GM12878 (cell line): ENCODE measurements around the gene EPHA4. TPM values are rescaled to one million over a fixed set of nuclear protein-coding genes. Genes with fewer than 3 reads are reported as not detected.

Source experiments
- ATAC-seq: fragments of 200-7000 bp; cut with Tn5 transposase; 3 replicates; pipeline ENCODE4 v1.9.1; 2020; ENCODE audit warnings: mild to moderate bottlenecking, moderate library complexity
- BruUV-seq: library from RNA; stranded (reverse); fragments of 400-500 nt; replicated peaks from 2 replicates; lab custom pipeline; 2021; lab: Mats Ljungman, UMichigan
- CTCF ChIA-PET: fragments of 300-600 bp; sonication (Branson Sonifier 250); formaldehyde crosslinking; extraction: SDS; loops from one replicate; lab custom pipeline; 2021; ENCODE audit warnings: inconsistent platforms; lab: Yijun Ruan, JAX
- POLR2A ChIA-PET: fragments of 350-600 bp; formaldehyde crosslinking; extraction: SDS; loops from one replicate; lab custom pipeline; 2021; ENCODE audit warnings: inconsistent platforms; lab: Charles Lee
- RAD21 ChIA-PET: fragments of 300-600 bp; sonication (Branson Sonifier 250); formaldehyde crosslinking; loops from one replicate; lab custom pipeline; 2023; ENCODE audit warnings: antibody characterized with exemption; ENCODE audit not compliant: unreplicated experiment; lab: Charles Lee
- SMC1A ChIA-PET: fragments of 300-600 bp; sonication (Branson Sonifier 250); formaldehyde crosslinking; loops from one replicate; lab custom pipeline; 2023; ENCODE audit not compliant: unreplicated experiment, uncharacterized antibody; lab: Charles Lee
- DNase-seq: peaks from one replicate; pipeline ENCODE4 v3.0.0-alpha.2; 2011; ENCODE audit warnings: low read depth, low spot score
- FAIRE-seq: peaks from 3 replicates; lab custom pipeline; 2011; peaks lifted over from hg19 to GRCh38; lab: Jason Lieb, UNC
- H2AFZ ChIP-seq: 2 replicates; pipeline ENCODE4 v1.6.0; 2011; ENCODE audit warnings: low read depth, low read length, control low read depth; ENCODE audit not compliant: control insufficient read depth
- H3K27ac ChIP-seq: 2 replicates; pipeline ENCODE4 v1.5.1; 2011; ENCODE audit warnings: control low read depth; ENCODE audit not compliant: control insufficient read depth, insufficient read depth
- H3K27me3 ChIP-seq, 2 experiments: replicated peaks in 1 of 2; 2 replicates each; pipeline versions ENCODE4 v1.6.0 to v1.6.1; 2011; ENCODE audit warnings: low read length in 1 of 2; ENCODE audit not compliant: control insufficient read depth in 2 of 2, insufficient read depth in 2 of 2
- H3K36me3 ChIP-seq, 2 experiments: 2 replicates each; pipeline ENCODE4 v1.5.1; 2011; ENCODE audit warnings: low read length in 1 of 2; ENCODE audit not compliant: control insufficient read depth in 2 of 2, insufficient read depth in 2 of 2
- H3K4me1 ChIP-seq: 2 replicates; pipeline ENCODE4 v1.6.1; 2011; ENCODE audit warnings: mild to moderate bottlenecking, low read length, moderate library complexity, mixed read lengths; ENCODE audit not compliant: control insufficient read depth, insufficient read depth
- H3K4me2 ChIP-seq: 2 replicates; pipeline ENCODE4 v1.6.0; 2011; ENCODE audit warnings: control low read depth; ENCODE audit not compliant: control insufficient read depth, insufficient read depth
- H3K4me3 ChIP-seq: fragments of 200-600 bp; sonication (generic); 2 replicates; pipeline ENCODE4 v1.5.1; 2016
- H3K79me2 ChIP-seq: 2 replicates; pipeline ENCODE4 v1.6.0; 2011; ENCODE audit warnings: low read length; ENCODE audit not compliant: control insufficient read depth, insufficient read depth
- H3K9ac ChIP-seq: 2 replicates; pipeline ENCODE4 v1.8.0; 2011; ENCODE audit warnings: low read length, control low read depth, mixed read lengths; ENCODE audit not compliant: control insufficient read depth, insufficient read depth
- H3K9me3 ChIP-seq: replicated peaks from 3 replicates; pipeline ENCODE4 v1.5.1; 2011; ENCODE audit warnings: mild to moderate bottlenecking, low read length; ENCODE audit not compliant: control insufficient read depth, insufficient read depth
- H4K20me1 ChIP-seq: 2 replicates; pipeline ENCODE4 v1.6.0; 2011; ENCODE audit not compliant: control insufficient read depth, insufficient read depth
- CBX3 ChIP-seq: fragments of 200-600 bp; sonication (generic); IDR thresholded peaks from 2 replicates; pipeline ENCODE4 v1.6.1; 2016; ENCODE audit warnings: low read depth, borderline replicate concordance
- CREB1 ChIP-seq: IDR thresholded peaks from 2 replicates; pipeline ENCODE4 v1.6.1; 2012; ENCODE audit warnings: low read depth, mild to moderate bottlenecking, inconsistent platforms
- ELK1 ChIP-seq: IDR thresholded peaks from 2 replicates; pipeline ENCODE4 v1.6.1; 2012; ENCODE audit warnings: low read depth, low read length, improper control_type of control experiment
- FOXM1 ChIP-seq: IDR thresholded peaks from 2 replicates; pipeline ENCODE4 v1.6.1; 2012; ENCODE audit warnings: low read depth, mild to moderate bottlenecking, inconsistent platforms, low read length, moderate library complexity
- JUNB ChIP-seq: IDR thresholded peaks from 2 replicates; pipeline ENCODE4 v1.6.1; 2016; ENCODE audit warnings: antibody characterized with exemption, mild to moderate bottlenecking
- KAT2A ChIP-seq: conservative IDR thresholded peaks from 2 replicates; pipeline ENCODE4 v1.6.1; 2011; ENCODE audit warnings: low read depth, low read length; ENCODE audit not compliant: control insufficient read depth
- MTA3 ChIP-seq: IDR thresholded peaks from 2 replicates; pipeline ENCODE4 v1.6.1; 2012; ENCODE audit warnings: low read length, inconsistent platforms, borderline replicate concordance
- NFYB ChIP-seq: IDR thresholded peaks from 2 replicates; pipeline ENCODE4 v1.6.1; 2011; ENCODE audit warnings: low read depth, mild to moderate bottlenecking, low read length, improper control_type of control experiment, moderate library complexity; ENCODE audit not compliant: insufficient read depth
- PAX8 ChIP-seq: fragments of 450-650 bp; IDR thresholded peaks from 2 replicates; pipeline ENCODE4 v1.6.1; 2017; ENCODE audit warnings: mild to moderate bottlenecking, moderate library complexity
- POLR2AphosphoS5 ChIP-seq: IDR thresholded peaks from 2 replicates; pipeline ENCODE4 v1.6.1; 2011; ENCODE audit warnings: mild to moderate bottlenecking, low read length, inconsistent platforms
- RBBP5 ChIP-seq: fragments of 200-600 bp; sonication (generic); conservative IDR thresholded peaks from 2 replicates; pipeline ENCODE4 v1.6.1; 2016
- REST ChIP-seq: IDR thresholded peaks from 2 replicates; pipeline ENCODE4 v1.6.1; 2012; ENCODE audit warnings: mild to moderate bottlenecking, low read depth, low read length
- TCF12 ChIP-seq: IDR thresholded peaks from 2 replicates; pipeline ENCODE4 v1.6.1; 2011; ENCODE audit warnings: low read depth, mild to moderate bottlenecking, low read length
- WGBS: methylation state at CpG from one replicate; pipeline ENCODE4 v1.1.6; 2016; ENCODE audit warnings: low lambda C conversion rate; ENCODE audit not compliant: insufficient replicate concordance, insufficient coverage; ENCODE audit errors: missing lambda C conversion rate; 5-methylcytosine and 5-hydroxymethylcytosine counted together
- in situ Hi-C: fragments of 300-500 bp; cut with MboI; formaldehyde crosslinking; loops from 9 replicates; pipeline ENCODE4 v1.14.3; 2018; ENCODE audit warnings: mixed read lengths
- intact Hi-C: fragments of 100-400 bp; cut with micrococcal nuclease; formaldehyde crosslinking; loops from one replicate; pipeline ENCODE4 v1.14.2; 2022; ENCODE audit not compliant: unreplicated experiment
- polyA plus RNA-seq, 11 experiments: library from polyadenylated mRNA; depleted of rRNA in 4 of 11; unstranded in 6 of 11; stranded (reverse) in 5 of 11; fragments of >200 nt; fragmentation: Nextera tagmentation in 4 of 11; fragmentation: Illumina TruSeq in 1 of 11; extraction: Ambion mirVana in 4 of 11; extraction: Trizol in 1 of 11; gene quantifications; 1 replicate in 1 of 11; 2 replicates in 10 of 11; pipeline versions ENCODE4 v1.2.1 to v1.2.3, GENCODE V29; 2011 to 2016; ENCODE audit warnings: inconsistent platforms in 2 of 11, missing spikeins in 2 of 11, low read depth in 1 of 11
- total RNA-seq, 4 experiments: library from RNA; depleted of rRNA in 3 of 4; stranded (reverse); fragments of >200 nt in 3 of 4; fragmentation: Illumina TruSeq in 1 of 4; extraction: Trizol in 1 of 4; gene quantifications; 2 replicates each; pipeline versions ENCODE4 v1.2.1 to v1.2.3, GENCODE V29; 2013 to 2021
- TF ChIP-seq, protein P1 (sequence below): fragments of 450-650 bp; IDR thresholded peaks from 2 replicates; pipeline ENCODE4 v1.6.1; 2017; ENCODE audit warnings: mild to moderate bottlenecking, moderate library complexity

EPHA4 gene
- total and polyA plus RNA-seq, 10 of the 15 experiments (the other 5 are each of a cell fraction or from before 2014, with no cell fraction given) = 0.06 to 1.5 (median 0.33) TPM; not detected in 1

DNA sequence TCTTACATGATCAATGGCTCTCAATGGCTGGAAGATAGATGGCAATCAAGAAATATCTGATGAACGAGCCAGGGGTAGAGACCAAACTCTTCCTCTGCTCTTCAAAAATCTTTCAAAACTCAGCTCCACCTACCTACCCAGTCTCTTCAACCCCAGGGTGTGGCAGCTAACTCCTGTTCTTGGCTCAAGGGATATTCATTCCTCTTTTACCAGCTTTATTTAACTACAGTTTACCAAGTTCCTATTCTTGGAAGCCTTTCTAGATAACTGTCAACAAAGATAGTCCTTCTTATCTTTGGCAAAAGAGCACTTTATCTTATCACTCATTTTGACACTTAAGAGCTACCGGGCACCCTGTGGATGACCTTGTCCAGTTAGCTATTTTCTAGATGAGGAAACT, 36.3 kb downstream of the EPHA4 start:
- Histone ChIP-seq H4K20me1 (no peaks in the 10 kb centered on the region), H3K79me2 (no peaks in the 10 kb centered on the region), H3K36me3 (no peaks in the 10 kb centered on the region), H3K9ac (no peak overlapping the region), H3K9me3 (no peaks in the 10 kb centered on the region)
- ATAC-seq = no peak
- CTCF ChIA-PET = no interaction called here
- SMC1A ChIA-PET = no interaction called here
- WGBS = 31% methylated on average over 2 of the region's 2 CpGs
- BruUV-seq = no TSS peak
- RAD21 ChIA-PET = no interaction called here
- in situ Hi-C loops = no loop called here
- intact Hi-C loops = no loop called here
- POLR2A ChIA-PET = no interaction called here
- TF ChIP-seq NFYB = no peak
- no peak for TF ChIP-seq PAX8
- no peak for TF ChIP-seq FOXM1
- no peak for TF ChIP-seq JUNB
- no peak for TF ChIP-seq ELK1
- TF ChIP-seq, protein P1, sequence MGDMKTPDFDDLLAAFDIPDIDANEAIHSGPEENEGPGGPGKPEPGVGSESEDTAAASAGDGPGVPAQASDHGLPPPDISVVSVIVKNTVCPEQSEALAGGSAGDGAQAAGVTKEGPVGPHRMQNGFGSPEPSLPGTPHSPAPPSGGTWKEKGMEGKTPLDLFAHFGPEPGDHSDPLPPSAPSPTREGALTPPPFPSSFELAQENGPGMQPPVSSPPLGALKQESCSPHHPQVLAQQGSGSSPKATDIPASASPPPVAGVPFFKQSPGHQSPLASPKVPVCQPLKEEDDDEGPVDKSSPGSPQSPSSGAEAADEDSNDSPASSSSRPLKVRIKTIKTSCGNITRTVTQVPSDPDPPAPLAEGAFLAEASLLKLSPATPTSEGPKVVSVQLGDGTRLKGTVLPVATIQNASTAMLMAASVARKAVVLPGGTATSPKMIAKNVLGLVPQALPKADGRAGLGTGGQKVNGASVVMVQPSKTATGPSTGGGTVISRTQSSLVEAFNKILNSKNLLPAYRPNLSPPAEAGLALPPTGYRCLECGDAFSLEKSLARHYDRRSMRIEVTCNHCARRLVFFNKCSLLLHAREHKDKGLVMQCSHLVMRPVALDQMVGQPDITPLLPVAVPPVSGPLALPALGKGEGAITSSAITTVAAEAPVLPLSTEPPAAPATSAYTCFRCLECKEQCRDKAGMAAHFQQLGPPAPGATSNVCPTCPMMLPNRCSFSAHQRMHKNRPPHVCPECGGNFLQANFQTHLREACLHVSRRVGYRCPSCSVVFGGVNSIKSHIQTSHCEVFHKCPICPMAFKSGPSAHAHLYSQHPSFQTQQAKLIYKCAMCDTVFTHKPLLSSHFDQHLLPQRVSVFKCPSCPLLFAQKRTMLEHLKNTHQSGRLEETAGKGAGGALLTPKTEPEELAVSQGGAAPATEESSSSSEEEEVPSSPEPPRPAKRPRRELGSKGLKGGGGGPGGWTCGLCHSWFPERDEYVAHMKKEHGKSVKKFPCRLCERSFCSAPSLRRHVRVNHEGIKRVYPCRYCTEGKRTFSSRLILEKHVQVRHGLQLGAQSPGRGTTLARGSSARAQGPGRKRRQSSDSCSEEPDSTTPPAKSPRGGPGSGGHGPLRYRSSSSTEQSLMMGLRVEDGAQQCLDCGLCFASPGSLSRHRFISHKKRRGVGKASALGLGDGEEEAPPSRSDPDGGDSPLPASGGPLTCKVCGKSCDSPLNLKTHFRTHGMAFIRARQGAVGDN = no peak
- no peak for TF ChIP-seq CBX3
- no peak for TF ChIP-seq MTA3
- TF ChIP-seq KAT2A = no peak
- TF ChIP-seq TCF12 = no peak
- TF ChIP-seq POLR2AphosphoS5 = no peak
- TF ChIP-seq REST = no peak
- TF ChIP-seq RBBP5 = no peak
- TF ChIP-seq CREB1 = no peak
- TF ChIP-seq, all 136 proteins: peak for 0
- DNase-seq (no peak), FAIRE-seq (no peak)
- H3K4me2 ChIP-seq = no peak overlapping the region
- no peaks in the 10 kb centered on the region for H3K27me3 ChIP-seq
- no peak overlapping the region for H3K27ac ChIP-seq
- H2AFZ ChIP-seq = no peak overlapping the region
- H3K4me1 ChIP-seq = no peaks in the 10 kb centered on the region
- H3K4me3 ChIP-seq = no peak overlapping the region
